HEK293 (cell line): ENCODE results near the gene DAAM2.

Experiments used
- CTCF ChIA-PET: fragments of 350-600 bp; formaldehyde crosslinking; extraction: SDS; loops from one replicate; lab custom pipeline; 2021; ENCODE audit warnings: antibody characterized with exemption; lab: Yijun Ruan, JAX
- POLR2A ChIA-PET: fragments of 300-600 bp; formaldehyde crosslinking; extraction: SDS; loops from one replicate; lab custom pipeline; 2020; ENCODE audit warnings: antibody characterized with exemption, inconsistent platforms; lab: Yijun Ruan, JAX
- H3K27ac ChIP-seq: fragments of 200-500 bp; sonication (Bioruptor generic); 2 replicates; pipeline ENCODE4 v1.5.1; 2014; ENCODE audit warnings: low read depth, low read length, control low read depth, inconsistent platforms; ENCODE audit errors: extremely low read depth
- H3K36me3 ChIP-seq, 2 experiments: fragments of 200-500 bp in 1 of 2; sonication (Bioruptor generic) in 1 of 2; 1 replicate in 1 of 2; 2 replicates in 1 of 2; pipeline ENCODE4 v1.5.1; 2014 to 2017; ENCODE audit warnings: inconsistent platforms in 2 of 2, low read length in 2 of 2; ENCODE audit not compliant: control insufficient read depth in 2 of 2, insufficient read depth in 1 of 2
- H3K4me1 ChIP-seq: fragments of 200-500 bp; sonication (Bioruptor generic); 2 replicates; pipeline ENCODE4 v1.5.1; 2014; ENCODE audit warnings: mild to moderate bottlenecking, low read length, inconsistent platforms; ENCODE audit not compliant: control insufficient read depth, insufficient read depth
- H3K4me3 ChIP-seq: 2 replicates; pipeline ENCODE4 v1.5.1; 2011; ENCODE audit warnings: low read depth, mild to moderate bottlenecking, control low read depth, low read length, moderate library complexity
- H3K9me3 ChIP-seq: fragments of 200-500 bp; sonication (Bioruptor generic); 2 replicates; pipeline ENCODE4 v1.5.1; 2014; ENCODE audit warnings: low read depth, low read length, inconsistent platforms; ENCODE audit not compliant: control insufficient read depth, insufficient read depth
- EGR2 ChIP-seq: fragments of 450-650 bp; formaldehyde crosslinking; IDR thresholded peaks from 2 replicates; pipeline ENCODE4 v1.5.1; 2016; ENCODE audit warnings: low read depth, missing biosample characterization, missing genetic modification characterization
- GLI2 ChIP-seq: fragments of 450-650 bp; formaldehyde crosslinking; IDR thresholded peaks from 2 replicates; pipeline ENCODE4; 2017; ENCODE audit warnings: missing biosample characterization, missing genetic modification characterization, low read depth, borderline replicate concordance
- HOXD13 ChIP-seq: sonication (generic); formaldehyde crosslinking; IDR thresholded peaks from 2 replicates; pipeline ENCODE4 v1.8.0; 2022; ENCODE audit warnings: missing genetic modification reagents, borderline replicate concordance
- MZF1 ChIP-seq: fragments of 450-650 bp; formaldehyde crosslinking; IDR thresholded peaks from 2 replicates; pipeline ENCODE4 v1.5.1; 2017; ENCODE audit warnings: missing biosample characterization, missing genetic modification characterization, borderline replicate concordance
- ZBTB17 ChIP-seq: fragments of 450-650 bp; formaldehyde crosslinking; IDR thresholded peaks from 2 replicates; pipeline ENCODE4 v1.5.1; 2016; ENCODE audit warnings: missing biosample characterization, missing genetic modification characterization
- ZFHX2 ChIP-seq: fragments of 450-650 bp; formaldehyde crosslinking; conservative IDR thresholded peaks from 2 replicates; pipeline ENCODE4 v1.5.1; 2016; ENCODE audit warnings: missing biosample characterization, missing genetic modification characterization
- ZNF302 ChIP-seq: fragments of 450-650 bp; formaldehyde crosslinking; IDR thresholded peaks from 2 replicates; pipeline ENCODE4 v1.5.1; 2016; ENCODE audit warnings: missing biosample characterization, missing genetic modification characterization, low read depth
- ZNF311 ChIP-seq: fragments of 450-650 bp; formaldehyde crosslinking; IDR thresholded peaks from 2 replicates; pipeline ENCODE4 v1.5.1; 2017; ENCODE audit warnings: missing biosample characterization, missing genetic modification characterization, borderline replicate concordance
- ZNF37A ChIP-seq: fragments of 450-650 bp; IDR thresholded peaks from 2 replicates; pipeline ENCODE4 v1.5.1; 2018; ENCODE audit warnings: missing biosample characterization, missing genetic modification characterization
- ZNF510 ChIP-seq: fragments of 450-650 bp; formaldehyde crosslinking; IDR thresholded peaks from 2 replicates; pipeline ENCODE4 v1.5.1; 2018; ENCODE audit warnings: mild to moderate bottlenecking, missing genetic modification characterization, missing biosample characterization; ENCODE audit not compliant: insufficient replicate concordance
- ZNF555 ChIP-seq: fragments of 450-650 bp; formaldehyde crosslinking; conservative IDR thresholded peaks from 2 replicates; pipeline ENCODE4 v1.5.1; 2017; ENCODE audit warnings: missing biosample characterization, mild to moderate bottlenecking, missing genetic modification characterization, inconsistent platforms
- ZNF600 ChIP-seq: fragments of 450-650 bp; formaldehyde crosslinking; IDR thresholded peaks from 2 replicates; pipeline ENCODE4 v1.5.1; 2016; ENCODE audit warnings: missing biosample characterization, missing genetic modification characterization
- ZNF664 ChIP-seq: fragments of 450-650 bp; formaldehyde crosslinking; IDR thresholded peaks from 2 replicates; pipeline ENCODE4 v1.5.1; 2016; ENCODE audit warnings: missing biosample characterization, missing genetic modification characterization
- ZNF670 ChIP-seq: fragments of 450-650 bp; formaldehyde crosslinking; IDR thresholded peaks from 2 replicates; pipeline ENCODE4 v1.5.1; 2016; ENCODE audit warnings: missing biosample characterization, missing genetic modification characterization, low read depth
- ZSCAN30 ChIP-seq: fragments of 450-650 bp; IDR thresholded peaks from 2 replicates; pipeline ENCODE4 v1.5.1; 2018; ENCODE audit warnings: missing biosample characterization, mild to moderate bottlenecking, missing genetic modification characterization, moderate library complexity
- TF ChIP-seq, protein P1 (sequence below): fragments of 450-650 bp; formaldehyde crosslinking; IDR thresholded peaks from 2 replicates; pipeline ENCODE4 v1.5.1; 2016; ENCODE audit warnings: missing biosample characterization, missing genetic modification characterization, borderline replicate concordance
- TF ChIP-seq, protein P2 (sequence below): fragments of 450-650 bp; formaldehyde crosslinking; IDR thresholded peaks from 2 replicates; pipeline ENCODE4 v1.5.1; 2016; ENCODE audit warnings: missing biosample characterization, missing genetic modification characterization
- TF ChIP-seq, protein P3 (sequence below): fragments of 450-650 bp; formaldehyde crosslinking; IDR thresholded peaks from 2 replicates; pipeline ENCODE4 v1.5.1; 2016; ENCODE audit warnings: missing biosample characterization, missing genetic modification characterization, borderline replicate concordance

Gene DAAM2

DNA sequence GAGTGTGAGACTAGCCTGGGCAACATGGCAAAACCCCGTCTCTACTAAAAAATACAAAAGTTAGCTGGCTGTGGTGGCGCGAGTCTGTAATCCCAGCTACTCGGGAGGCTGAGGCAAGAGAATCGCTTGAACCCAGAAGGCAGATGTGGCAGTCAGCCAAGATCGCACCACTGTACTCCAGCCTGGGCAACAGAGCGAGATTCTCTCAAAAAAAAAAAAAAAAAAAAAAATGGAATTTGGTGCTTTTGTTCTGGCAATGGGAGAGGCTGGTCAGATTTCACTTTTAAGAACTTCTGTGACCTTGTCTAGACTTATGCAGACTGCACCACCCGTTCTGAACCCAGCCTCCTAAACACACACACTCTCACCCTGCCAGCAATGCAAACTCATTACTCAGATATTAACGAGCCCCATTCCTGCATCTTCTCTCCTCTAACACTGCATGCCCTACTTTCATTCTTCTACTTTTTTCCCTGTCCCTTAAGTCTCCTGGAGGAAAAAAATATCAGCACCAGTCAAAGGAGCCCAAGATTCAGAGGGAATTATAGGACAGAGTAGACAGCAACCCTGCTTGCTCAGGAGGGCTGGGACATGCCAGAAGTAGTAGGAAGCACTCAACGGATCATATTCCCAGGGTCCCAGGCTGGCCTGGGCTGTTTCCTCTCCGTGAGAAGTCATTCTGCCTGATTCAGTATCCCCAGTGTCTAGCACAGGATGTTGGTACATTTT is 137.7 kb downstream of the DAAM2 start:
- Histone ChIP-seq H3K9me3 (no peaks in the 10 kb centered on the region), H3K27ac (no peak overlapping the region), H3K36me3 (peaks cover 1 to 15% of the 10 kb centered on the region in 2 experiments; a peak in 2 of 3 replicates), H3K4me3 (no peak overlapping the region), H3K4me1 (0 out of 2 replicates have a peak, but pooled peaks cover 2% of the 10 kb centered on the region)
- ChIA-PET POLR2A (interaction anchor here (0.7 kb wide), 2 partner anchors 78 to 359 kb away, joined by 6 to 11 read pairs; no protein-coding TSS in a partner anchor), CTCF (no interaction called here)
- TF ChIP-seq ZNF600 = peak; percentile 41; the same call in 1 of the 2 replicates
- no peak for TF ChIP-seq ZNF510 (tag by site-specific recombination)

DNA sequence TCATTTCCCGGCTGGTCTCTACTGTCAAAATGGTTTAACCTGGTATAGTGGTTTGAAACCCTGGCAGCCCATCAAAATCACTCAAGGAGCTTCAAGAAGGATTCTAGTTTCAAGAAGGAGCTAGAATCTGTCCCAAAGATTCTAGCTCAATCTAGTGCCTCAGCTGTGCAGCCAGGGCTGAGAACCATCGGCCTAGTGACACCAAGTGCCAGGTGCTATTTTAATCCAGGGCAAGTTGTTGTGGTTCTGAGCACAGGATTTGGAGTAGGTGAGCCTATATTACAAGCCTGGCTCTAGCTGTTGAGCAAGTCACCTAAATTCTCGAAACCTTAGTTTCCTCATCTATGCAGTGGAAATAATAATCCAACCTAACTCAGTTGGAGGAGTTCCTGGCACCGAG is 138.4 kb downstream of the DAAM2 start:
- Histone ChIP-seq H3K4me3 (no peak overlapping the region), H3K27ac (no peak overlapping the region), H3K9me3 (no peaks in the 10 kb centered on the region), H3K36me3 (peaks cover 0 to 8% of the 10 kb centered on the region in 2 experiments; a peak in 2 of 3 replicates), H3K4me1 (0 out of 2 replicates have a peak, but pooled peaks cover 3% of the 10 kb centered on the region)
- ChIA-PET CTCF (no interaction called here), POLR2A (interaction anchor here (0.6 kb wide), 1 partner anchor 50 kb away, joined by 3 read pairs; no protein-coding TSS in a partner anchor)
- TF ChIP-seq ZNF302 (tag by site-specific recombination) (no peak), ZNF37A (no peak), MZF1 (tag by site-specific recombination) (no peak)
- TF ChIP-seq, protein P1, sequence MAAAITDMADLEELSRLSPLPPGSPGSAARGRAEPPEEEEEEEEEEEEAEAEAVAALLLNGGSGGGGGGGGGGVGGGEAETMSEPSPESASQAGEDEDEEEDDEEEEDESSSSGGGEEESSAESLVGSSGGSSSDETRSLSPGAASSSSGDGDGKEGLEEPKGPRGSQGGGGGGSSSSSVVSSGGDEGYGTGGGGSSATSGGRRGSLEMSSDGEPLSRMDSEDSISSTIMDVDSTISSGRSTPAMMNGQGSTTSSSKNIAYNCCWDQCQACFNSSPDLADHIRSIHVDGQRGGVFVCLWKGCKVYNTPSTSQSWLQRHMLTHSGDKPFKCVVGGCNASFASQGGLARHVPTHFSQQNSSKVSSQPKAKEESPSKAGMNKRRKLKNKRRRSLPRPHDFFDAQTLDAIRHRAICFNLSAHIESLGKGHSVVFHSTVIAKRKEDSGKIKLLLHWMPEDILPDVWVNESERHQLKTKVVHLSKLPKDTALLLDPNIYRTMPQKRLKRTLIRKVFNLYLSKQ (tag by site-specific recombination) = no peak

DNA sequence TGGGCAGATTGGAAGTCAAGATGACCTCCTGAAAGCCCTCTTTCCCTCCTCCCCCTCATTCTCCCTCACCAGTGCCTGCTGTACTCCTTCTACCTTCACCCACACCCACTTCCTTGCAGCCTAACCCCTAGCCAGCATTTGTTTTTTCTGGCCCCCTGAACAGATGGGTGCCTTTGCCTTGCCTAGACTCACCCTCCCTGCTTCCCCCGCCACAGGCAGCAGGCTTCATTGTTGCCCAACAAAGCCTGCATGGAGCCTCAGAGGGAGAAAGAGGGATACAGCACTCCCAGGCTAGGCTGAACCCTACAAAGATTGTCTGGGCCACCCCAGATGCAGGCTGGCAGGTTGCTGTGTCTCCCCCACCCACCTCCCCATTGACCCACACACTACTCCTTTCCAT is 139.4 kb downstream of the DAAM2 start:
- POLR2A ChIA-PET = no interaction called here
- no peaks in the 10 kb centered on the region; a peak in 1 of 3 replicates for H3K36me3 ChIP-seq
- no peaks in the 10 kb centered on the region for H3K9me3 ChIP-seq
- H3K27ac ChIP-seq = no peak overlapping the region
- H3K4me1 ChIP-seq = 0 out of 2 replicates have a peak, but pooled peaks cover 3% of the 10 kb centered on the region
- TF ChIP-seq, protein P2, sequence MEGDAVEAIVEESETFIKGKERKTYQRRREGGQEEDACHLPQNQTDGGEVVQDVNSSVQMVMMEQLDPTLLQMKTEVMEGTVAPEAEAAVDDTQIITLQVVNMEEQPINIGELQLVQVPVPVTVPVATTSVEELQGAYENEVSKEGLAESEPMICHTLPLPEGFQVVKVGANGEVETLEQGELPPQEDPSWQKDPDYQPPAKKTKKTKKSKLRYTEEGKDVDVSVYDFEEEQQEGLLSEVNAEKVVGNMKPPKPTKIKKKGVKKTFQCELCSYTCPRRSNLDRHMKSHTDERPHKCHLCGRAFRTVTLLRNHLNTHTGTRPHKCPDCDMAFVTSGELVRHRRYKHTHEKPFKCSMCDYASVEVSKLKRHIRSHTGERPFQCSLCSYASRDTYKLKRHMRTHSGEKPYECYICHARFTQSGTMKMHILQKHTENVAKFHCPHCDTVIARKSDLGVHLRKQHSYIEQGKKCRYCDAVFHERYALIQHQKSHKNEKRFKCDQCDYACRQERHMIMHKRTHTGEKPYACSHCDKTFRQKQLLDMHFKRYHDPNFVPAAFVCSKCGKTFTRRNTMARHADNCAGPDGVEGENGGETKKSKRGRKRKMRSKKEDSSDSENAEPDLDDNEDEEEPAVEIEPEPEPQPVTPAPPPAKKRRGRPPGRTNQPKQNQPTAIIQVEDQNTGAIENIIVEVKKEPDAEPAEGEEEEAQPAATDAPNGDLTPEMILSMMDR (tag by site-specific recombination) = no peak
- no peak for TF ChIP-seq ZNF311
- TF ChIP-seq EGR2 = peak; percentile 19; the same call in 1 of the 2 replicates
- no peak for TF ChIP-seq ZNF664 (tag by site-specific recombination)
- peak; percentile 35; the same call in 1 of the 2 replicates for TF ChIP-seq ZFHX2
- TF ChIP-seq GLI2 (tag by site-specific recombination) = no peak
- TF ChIP-seq HOXD13 (CRISPR knock-in tag) = no peak
- no peak for TF ChIP-seq ZNF555 (tag by site-specific recombination)
- no peak for TF ChIP-seq ZBTB17
- TF ChIP-seq, protein P3, sequence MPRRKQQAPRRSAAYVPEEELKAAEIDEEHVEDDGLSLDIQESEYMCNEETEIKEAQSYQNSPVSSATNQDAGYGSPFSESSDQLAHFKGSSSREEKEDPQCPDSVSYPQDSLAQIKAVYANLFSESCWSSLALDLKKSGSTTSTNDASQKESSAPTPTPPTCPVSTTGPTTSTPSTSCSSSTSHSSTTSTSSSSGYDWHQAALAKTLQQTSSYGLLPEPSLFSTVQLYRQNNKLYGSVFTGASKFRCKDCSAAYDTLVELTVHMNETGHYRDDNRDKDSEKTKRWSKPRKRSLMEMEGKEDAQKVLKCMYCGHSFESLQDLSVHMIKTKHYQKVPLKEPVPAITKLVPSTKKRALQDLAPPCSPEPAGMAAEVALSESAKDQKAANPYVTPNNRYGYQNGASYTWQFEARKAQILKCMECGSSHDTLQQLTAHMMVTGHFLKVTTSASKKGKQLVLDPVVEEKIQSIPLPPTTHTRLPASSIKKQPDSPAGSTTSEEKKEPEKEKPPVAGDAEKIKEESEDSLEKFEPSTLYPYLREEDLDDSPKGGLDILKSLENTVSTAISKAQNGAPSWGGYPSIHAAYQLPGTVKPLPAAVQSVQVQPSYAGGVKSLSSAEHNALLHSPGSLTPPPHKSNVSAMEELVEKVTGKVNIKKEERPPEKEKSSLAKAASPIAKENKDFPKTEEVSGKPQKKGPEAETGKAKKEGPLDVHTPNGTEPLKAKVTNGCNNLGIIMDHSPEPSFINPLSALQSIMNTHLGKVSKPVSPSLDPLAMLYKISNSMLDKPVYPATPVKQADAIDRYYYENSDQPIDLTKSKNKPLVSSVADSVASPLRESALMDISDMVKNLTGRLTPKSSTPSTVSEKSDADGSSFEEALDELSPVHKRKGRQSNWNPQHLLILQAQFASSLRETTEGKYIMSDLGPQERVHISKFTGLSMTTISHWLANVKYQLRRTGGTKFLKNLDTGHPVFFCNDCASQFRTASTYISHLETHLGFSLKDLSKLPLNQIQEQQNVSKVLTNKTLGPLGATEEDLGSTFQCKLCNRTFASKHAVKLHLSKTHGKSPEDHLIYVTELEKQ (tag by site-specific recombination) = no peak
- no peak for TF ChIP-seq ZNF670 (tag by site-specific recombination)
- no peak for TF ChIP-seq ZSCAN30
- CTCF ChIA-PET = interaction anchor here (0.6 kb wide), 1 partner anchor 701 kb away, joined by 3 read pairs; no protein-coding TSS in a partner anchor
- no peak overlapping the region for H3K4me3 ChIP-seq
